Duodenal mucosa (tissue), 2 donors: ENCODE results near the gene SVOP.

Experiments used
- H3K27ac ChIP-seq: one replicate; pipeline ENCODE4 v1.7.0; 2013; ENCODE audit warnings: low read depth, low read length
- H3K27me3 ChIP-seq, 2 donors: one replicate each; pipeline ENCODE4 v1.7.0; 2013; ENCODE audit warnings: low read length in 2 of 2, control low read depth in 1 of 2; ENCODE audit not compliant: insufficient read depth in 2 of 2, control insufficient read depth in 1 of 2
- H3K36me3 ChIP-seq, 2 donors: one replicate each; pipeline ENCODE4 v1.7.0; 2013; ENCODE audit warnings: low read length in 2 of 2, control low read depth in 1 of 2; ENCODE audit not compliant: insufficient read depth in 2 of 2, control insufficient read depth in 1 of 2
- H3K4me1 ChIP-seq, 2 donors: one replicate each; pipeline ENCODE4 v1.7.0; 2013; ENCODE audit warnings: low read length in 2 of 2, control low read depth in 1 of 2; ENCODE audit not compliant: insufficient read depth in 2 of 2, control insufficient read depth in 1 of 2
- H3K4me3 ChIP-seq, 2 donors: one replicate each; pipeline ENCODE4 v1.7.0; 2013; ENCODE audit warnings: low read length in 2 of 2, low read depth in 1 of 2
- H3K9ac ChIP-seq, 2 donors: one replicate each; pipeline ENCODE4 v1.7.0; 2013; ENCODE audit warnings: low read length in 2 of 2, low read depth in 1 of 2
- H3K9me3 ChIP-seq, 2 donors: one replicate each; pipeline ENCODE4 v1.7.0; 2013; ENCODE audit warnings: low read length in 2 of 2, control low read depth in 1 of 2; ENCODE audit not compliant: control insufficient read depth in 1 of 2

The SVOP gene

GRCh38 chr12:108918206-108918605 lies 102.7 kb downstream of the SVOP start:
- H3K27ac ChIP-seq, result no peak overlapping the region
- H3K36me3 ChIP-seq, result no peaks in the 10 kb centered on the region
- no peaks in the 10 kb centered on the region for H3K4me1 ChIP-seq
- H3K4me3 ChIP-seq, result no peak overlapping the region
- no peak overlapping the region for H3K9ac ChIP-seq
- H3K27me3 ChIP-seq, result no peaks in the 10 kb centered on the region
- peaks cover 0 to 1% of the 10 kb centered on the region in 2 donors for H3K9me3 ChIP-seq

GRCh38 chr12:108916336-108916735 lies 104.5 kb downstream of the SVOP start:
- Histone ChIP-seq H3K36me3 (no peaks in the 10 kb centered on the region), H3K27ac (no peak overlapping the region), H3K4me1 (no peaks in the 10 kb centered on the region), H3K9ac (no peak overlapping the region), H3K9me3 (no peaks in the 10 kb centered on the region), H3K27me3 (no peaks in the 10 kb centered on the region), H3K4me3 (no peak overlapping the region)

- Histone ChIP-seq H3K4me3 (no peak overlapping the region), H3K9ac (no peak overlapping the region), H3K9me3 (no peaks in the 10 kb centered on the region), H3K36me3 (no peaks in the 10 kb centered on the region), H3K27ac (no peak overlapping the region), H3K27me3 (no peaks in the 10 kb centered on the region), H3K4me1 (no peaks in the 10 kb centered on the region)
Measured at GRCh38 chr12:108915632-108916133, 105.2 kb downstream of the SVOP start.

GRCh38 chr12:108914121-108914531 lies 106.7 kb downstream of the SVOP start:
- H3K27ac ChIP-seq, result no peak overlapping the region

GRCh38 chr12:108912361-108912760 lies 108.5 kb downstream of the SVOP start:
- Histone ChIP-seq H3K27me3 (no peaks in the 10 kb centered on the region), H3K4me3 (no peak overlapping the region), H3K27ac (no peak overlapping the region), H3K9me3 (no peaks in the 10 kb centered on the region), H3K9ac (no peak overlapping the region), H3K36me3 (no peaks in the 10 kb centered on the region), H3K4me1 (no peaks in the 10 kb centered on the region)

More at GRCh38 chr12:108914121-108914531, 106.7 kb downstream of the SVOP start:
- Histone ChIP-seq H3K4me3 (no peak overlapping the region), H3K9ac (no peak overlapping the region), H3K4me1 (no peaks in the 10 kb centered on the region), H3K9me3 (no peaks in the 10 kb centered on the region), H3K36me3 (no peaks in the 10 kb centered on the region), H3K27me3 (no peaks in the 10 kb centered on the region)

- no peaks in the 10 kb centered on the region for H3K36me3 ChIP-seq
- no peak overlapping the region for H3K4me3 ChIP-seq
- H3K4me1 ChIP-seq, result no peaks in the 10 kb centered on the region
- H3K9ac ChIP-seq, result no peak overlapping the region
- no peaks in the 10 kb centered on the region for H3K9me3 ChIP-seq
- no peak overlapping the region for H3K27ac ChIP-seq
- no peaks in the 10 kb centered on the region for H3K27me3 ChIP-seq
Measured at GRCh38 chr12:108911915-108912314, 109.0 kb downstream of the SVOP start.

GRCh38 chr12:108910336-108910735 lies 110.5 kb downstream of the SVOP start:
- Histone ChIP-seq H3K4me3 (no peak overlapping the region), H3K9me3 (no peaks in the 10 kb centered on the region), H3K4me1 (no peaks in the 10 kb centered on the region), H3K27ac (no peak overlapping the region), H3K9ac (no peak overlapping the region), H3K36me3 (no peaks in the 10 kb centered on the region), H3K27me3 (no peaks in the 10 kb centered on the region)

GRCh38 chr12:108907839-108908351 lies 113.0 kb downstream of the SVOP start:
- H3K27me3 ChIP-seq, result no peaks in the 10 kb centered on the region
- H3K9ac ChIP-seq, result no peak overlapping the region
- H3K4me1 ChIP-seq, result no peaks in the 10 kb centered on the region
- no peaks in the 10 kb centered on the region for H3K9me3 ChIP-seq
- H3K36me3 ChIP-seq, result no peaks in the 10 kb centered on the region
- H3K27ac ChIP-seq, result no peak overlapping the region
- no peak overlapping the region for H3K4me3 ChIP-seq

GRCh38 chr12:108906971-108907370 lies 113.9 kb downstream of the SVOP start:
- H3K27ac ChIP-seq, result no peak overlapping the region
- H3K36me3 ChIP-seq, result no peaks in the 10 kb centered on the region
- no peak overlapping the region for H3K4me3 ChIP-seq
- H3K27me3 ChIP-seq, result no peaks in the 10 kb centered on the region
- no peak overlapping the region for H3K9ac ChIP-seq
- H3K4me1 ChIP-seq, result no peaks in the 10 kb centered on the region
- no peaks in the 10 kb centered on the region for H3K9me3 ChIP-seq

- H3K9me3 ChIP-seq, result no peaks in the 10 kb centered on the region
- H3K36me3 ChIP-seq, result no peaks in the 10 kb centered on the region
- no peaks in the 10 kb centered on the region for H3K4me1 ChIP-seq
- H3K27me3 ChIP-seq, result no peaks in the 10 kb centered on the region
- no peak overlapping the region for H3K4me3 ChIP-seq
- no peak overlapping the region for H3K9ac ChIP-seq
- H3K27ac ChIP-seq, result no peak overlapping the region
Measured at GRCh38 chr12:108905725-108906124, 115.1 kb downstream of the SVOP start.

GRCh38 chr12:108899145-108899544 lies 121.7 kb downstream of the SVOP start:
- Histone ChIP-seq H3K9ac (no peak overlapping the region), H3K9me3 (no peaks in the 10 kb centered on the region), H3K4me3 (no peak overlapping the region), H3K27ac (no peak overlapping the region), H3K27me3 (peaks cover 0 to 6% of the 10 kb centered on the region in 2 donors), H3K36me3 (no peaks in the 10 kb centered on the region), H3K4me1 (no peaks in the 10 kb centered on the region)
